K562 (cell line): ENCODE results near the gene FOXO3B.
"Not testable (repeated sequence)": the region's sequence is repeated elsewhere in the genome, so short reads cannot be mapped to it uniquely, and the experiment has no call there.

Experiments
- ARID4B ChIP-seq: sonication (generic); formaldehyde crosslinking; IDR thresholded peaks from 2 replicates; pipeline ENCODE4 v1.8.0; 2022; ENCODE audit warnings: mild to moderate bottlenecking, missing genetic modification reagents
- CEBPB ChIP-seq: fragments of 450-650 bp; IDR thresholded peaks from 2 replicates; pipeline ENCODE4 v1.6.1; 2016; ENCODE audit warnings: missing genetic modification characterization, missing compliant biosample characterization
- CHD1 ChIP-seq: fragments of 200-600 bp; sonication (generic); IDR thresholded peaks from one replicate; pipeline ENCODE4 v1.6.1; 2012; ENCODE audit warnings: mild to moderate bottlenecking, moderate library complexity, low read length, inconsistent platforms
- CTCF ChIP-seq, 3 experiments: IDR thresholded peaks in 2 of 3; conservative IDR thresholded peaks in 1 of 3; 2 replicates each; pipeline ENCODE4 v1.5.1; 2011 to 2012; ENCODE audit warnings: low read length in 3 of 3, mild to moderate bottlenecking in 3 of 3, control low read depth in 2 of 3, improper control_type of control experiment in 1 of 3, inconsistent platforms in 1 of 3, low read depth in 1 of 3, mixed read lengths in 1 of 3, moderate library complexity in 1 of 3; ENCODE audit not compliant: insufficient read depth in 2 of 3
- ELK1 ChIP-seq: sonication (generic); formaldehyde crosslinking; IDR thresholded peaks from 2 replicates; pipeline ENCODE4 v1.8.1; 2022; ENCODE audit warnings: missing genetic modification reagents
- EP300 ChIP-seq: IDR thresholded peaks from 2 replicates; pipeline ENCODE4 v1.6.1; 2012; ENCODE audit warnings: low read length, improper control_type of control experiment
- EP400 ChIP-seq: fragments of 450-650 bp; IDR thresholded peaks from 2 replicates; pipeline ENCODE4 v1.6.1; 2017; ENCODE audit warnings: antibody characterized with exemption, mild to moderate bottlenecking, moderate library complexity
- EZH2 ChIP-seq: IDR thresholded peaks from 2 replicates; pipeline ENCODE4 v1.6.1; 2012; ENCODE audit warnings: low read depth, mild to moderate bottlenecking, inconsistent platforms, low read length, borderline replicate concordance
- GTF2E2 ChIP-seq: fragments of 200-800 bp; sonication (Bioruptor generic); IDR thresholded peaks from 2 replicates; pipeline ENCODE4 v1.6.1; 2016; ENCODE audit warnings: missing genetic modification characterization, missing compliant biosample characterization
- MAFK ChIP-seq: IDR thresholded peaks from 2 replicates; pipeline ENCODE4 v1.6.1; 2011; ENCODE audit warnings: low read length, improper control_type of control experiment
- SIN3A ChIP-seq, 2 experiments: fragments of 150-350 bp in 1 of 2; IDR thresholded peaks; 2 replicates each; pipeline ENCODE4 v1.6.1; 2011 to 2016; ENCODE audit warnings: borderline replicate concordance in 2 of 2, low read depth in 2 of 2, low read length in 2 of 2, mild to moderate bottlenecking in 2 of 2, moderate library complexity in 2 of 2; ENCODE audit not compliant: control insufficient read depth in 1 of 2
- SP1 ChIP-seq: sonication (generic); formaldehyde crosslinking; IDR thresholded peaks from 2 replicates; pipeline ENCODE4 v1.8.1; 2022; ENCODE audit warnings: mild to moderate bottlenecking, missing genetic modification reagents
- ZKSCAN3 ChIP-seq: fragments of 250-450 bp; sonication (Bioruptor Pico); IDR thresholded peaks from 2 replicates; pipeline ENCODE4 v1.4.0; 2020

GRCh38 chr17:18682668-18683067 lies 554 bp upstream of the FOXO3B start:
- TF ChIP-seq ARID4B; EP400; GTF2E2 (tag); CTCF (IDR thresholded peaks at IDR 0.05 in 2 of 3, conservative IDR thresholded peaks at IDR 0.05 in 1 of 3; ENCODE audit: insufficient read depth in 2 of 3, low read depth in 1 of 3, low read length in 3 of 3); CHD1; SIN3A (IDR thresholded peaks at IDR 0.05; ENCODE audit: borderline replicate concordance in 2 of 2, control insufficient read depth in 1 of 2, low read depth in 2 of 2, low read length in 2 of 2); ZKSCAN3; SP1 (CRISPR knock-in tag); CEBPB (tag); MAFK; EZH2; ELK1 (CRISPR knock-in tag); EP300: not testable (repeated sequence)
